ENCODE data around the gene HOXB2. TPM values are rescaled to one million over a fixed set of nuclear protein-coding genes. Genes with fewer than 3 reads are reported as not detected.

The HOXB2 gene
- total RNA-seq, 3 donors from 2014 or later (not counting 1 experiment from before 2014, with no cell fraction given), result 21.6 to 30.5 (median 24.7) TPM

DNA sequence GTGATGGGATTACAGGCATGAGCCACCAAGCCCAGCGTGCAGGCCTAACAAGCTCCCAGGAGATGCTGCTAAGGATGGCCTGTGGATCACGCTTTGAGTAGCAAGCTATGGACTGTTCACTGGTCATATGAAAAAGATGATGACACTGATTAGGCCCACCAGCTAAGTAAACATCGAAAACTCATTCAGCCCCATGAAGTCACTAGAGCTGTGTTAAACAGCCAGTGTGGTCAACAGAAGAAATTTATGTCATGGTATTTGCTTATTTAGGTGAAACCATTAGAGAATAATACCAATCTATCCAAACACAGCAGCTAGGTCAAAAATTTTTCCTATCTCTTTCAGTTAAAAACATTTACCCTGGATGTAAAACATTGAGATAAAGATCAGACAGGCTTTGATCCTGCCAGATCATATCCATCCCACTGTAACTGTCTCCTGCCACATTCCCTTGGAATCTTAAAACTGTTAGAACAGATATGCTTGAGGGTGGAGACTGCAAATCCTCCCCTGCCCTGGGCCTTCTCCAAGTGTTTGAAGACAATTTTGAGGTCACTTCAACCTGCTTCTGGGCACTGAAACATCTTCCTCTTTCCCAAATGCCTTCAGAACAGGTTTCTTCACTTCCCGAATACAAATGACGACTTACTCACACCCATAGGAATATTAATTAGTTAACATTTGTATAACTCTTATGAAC, 45.0 kb downstream of the HOXB2 start:
- Mint-ChIP-seq H3K9me3 (no peaks in the 10 kb centered on the region), H3K27me3 (ENCODE audit: low read depth in 2 of 2) (peaks cover 8 to 11% of the 10 kb centered on the region in 2 donors), H3K27ac (no peak overlapping the region), H3K4me1 (peaks cover 0 to under 1% of the 10 kb centered on the region in 2 donors), H3K4me3 (no peak overlapping the region), H3K36me3 (no peaks in the 10 kb centered on the region)
- TF ChIP-seq, protein P1, sequence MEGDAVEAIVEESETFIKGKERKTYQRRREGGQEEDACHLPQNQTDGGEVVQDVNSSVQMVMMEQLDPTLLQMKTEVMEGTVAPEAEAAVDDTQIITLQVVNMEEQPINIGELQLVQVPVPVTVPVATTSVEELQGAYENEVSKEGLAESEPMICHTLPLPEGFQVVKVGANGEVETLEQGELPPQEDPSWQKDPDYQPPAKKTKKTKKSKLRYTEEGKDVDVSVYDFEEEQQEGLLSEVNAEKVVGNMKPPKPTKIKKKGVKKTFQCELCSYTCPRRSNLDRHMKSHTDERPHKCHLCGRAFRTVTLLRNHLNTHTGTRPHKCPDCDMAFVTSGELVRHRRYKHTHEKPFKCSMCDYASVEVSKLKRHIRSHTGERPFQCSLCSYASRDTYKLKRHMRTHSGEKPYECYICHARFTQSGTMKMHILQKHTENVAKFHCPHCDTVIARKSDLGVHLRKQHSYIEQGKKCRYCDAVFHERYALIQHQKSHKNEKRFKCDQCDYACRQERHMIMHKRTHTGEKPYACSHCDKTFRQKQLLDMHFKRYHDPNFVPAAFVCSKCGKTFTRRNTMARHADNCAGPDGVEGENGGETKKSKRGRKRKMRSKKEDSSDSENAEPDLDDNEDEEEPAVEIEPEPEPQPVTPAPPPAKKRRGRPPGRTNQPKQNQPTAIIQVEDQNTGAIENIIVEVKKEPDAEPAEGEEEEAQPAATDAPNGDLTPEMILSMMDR (IDR thresholded peaks at IDR 0.05), result no peak
- no peak for DNase-seq
- H3K36me3 ChIP-seq (ENCODE audit: control insufficient read depth, insufficient read depth, low read length), result no peaks in the 10 kb centered on the region
- intact Hi-C loops (cut with micrococcal nuclease), result no loop called here
- no peaks in the 10 kb centered on the region for H3K27me3 ChIP-seq (ENCODE audit: control insufficient read depth, insufficient read depth, low read length)
- no peaks in the 10 kb centered on the region for H3K4me1 ChIP-seq (ENCODE audit: control insufficient read depth, insufficient read depth, low read length)
- H3K4me3 ChIP-seq (ENCODE audit: low read length), result no peak overlapping the region
- no peaks in the 10 kb centered on the region for H3K9me3 ChIP-seq (ENCODE audit: control insufficient read depth, insufficient read depth, low read length)
- WGBS (ENCODE audit: insufficient coverage), result 90% methylated on average over 4 of the region's 5 CpGs
- no peak overlapping the region for H3K27ac ChIP-seq (ENCODE audit: low read length)
- no peak for ATAC-seq

GRCh38 chr17:48499248-48499647, 45.7 kb downstream of the HOXB2 start:
- no peaks in the 10 kb centered on the region for H3K36me3 Mint-ChIP-seq
- peaks cover 11% of the 10 kb centered on the region in 2 donors for H3K27me3 Mint-ChIP-seq (ENCODE audit: low read depth in 2 of 2)
- WGBS (ENCODE audit: insufficient coverage), result no CpG with 5 or more reads among the region's 3 CpGs
- ATAC-seq, result no peak
- H3K27ac Mint-ChIP-seq, result no peak overlapping the region
- no peaks in the 10 kb centered on the region for H3K4me1 Mint-ChIP-seq
- no peak for DNase-seq
- no peak overlapping the region for H3K4me3 Mint-ChIP-seq
- TF ChIP-seq, protein P1 (IDR thresholded peaks at IDR 0.05), result no peak
- Histone ChIP-seq H3K9me3 (ENCODE audit: control insufficient read depth, insufficient read depth, low read length) (no peaks in the 10 kb centered on the region), H3K36me3 (ENCODE audit: control insufficient read depth, insufficient read depth, low read length) (no peaks in the 10 kb centered on the region), H3K4me1 (ENCODE audit: control insufficient read depth, insufficient read depth, low read length) (no peaks in the 10 kb centered on the region), H3K27ac (ENCODE audit: low read length) (no peak overlapping the region), H3K4me3 (ENCODE audit: low read length) (no peak overlapping the region), H3K27me3 (ENCODE audit: control insufficient read depth, insufficient read depth, low read length) (no peaks in the 10 kb centered on the region)
- no peaks in the 10 kb centered on the region for H3K9me3 Mint-ChIP-seq
- intact Hi-C loops (cut with micrococcal nuclease), result no loop called here

GRCh38 chr17:48498164-48498850, 46.6 kb downstream of the HOXB2 start:
- no peaks in the 10 kb centered on the region for H3K9me3 Mint-ChIP-seq
- no peak overlapping the region for H3K27ac Mint-ChIP-seq

More at GRCh38 chr17:48498164-48498850, 46.6 kb downstream of the HOXB2 start:
- Histone ChIP-seq H3K36me3 (ENCODE audit: control insufficient read depth, insufficient read depth, low read length) (no peaks in the 10 kb centered on the region), H3K27me3 (ENCODE audit: control insufficient read depth, insufficient read depth, low read length) (no peaks in the 10 kb centered on the region), H3K27ac (ENCODE audit: low read length) (no peak overlapping the region), H3K9me3 (ENCODE audit: control insufficient read depth, insufficient read depth, low read length) (no peaks in the 10 kb centered on the region), H3K4me1 (ENCODE audit: control insufficient read depth, insufficient read depth, low read length) (peaks cover under 1% of the 10 kb centered on the region), H3K4me3 (ENCODE audit: low read length) (no peak overlapping the region)
- H3K36me3 Mint-ChIP-seq, result no peaks in the 10 kb centered on the region
- 95% methylated on average over 6 of the region's 6 CpGs for WGBS (ENCODE audit: insufficient coverage)
- ATAC-seq (no peak), DNase-seq (no peak)
- intact Hi-C loops (cut with micrococcal nuclease), result no loop called here
- H3K27me3 Mint-ChIP-seq (ENCODE audit: low read depth in 2 of 2), result peaks cover 11% of the 10 kb centered on the region in 2 donors
- TF ChIP-seq, protein P1 (IDR thresholded peaks at IDR 0.05), result no peak
- H3K4me1 Mint-ChIP-seq, result no peaks in the 10 kb centered on the region
- H3K4me3 Mint-ChIP-seq, result no peak overlapping the region
